Measurements from ENCODE around the gene HMGA1.

HMGA1 gene

GRCh38 chr6:34223956-34224940, 12.4 kb upstream of the HMGA1 start:
- DNase-seq, result peak; percentile 30 to 93 (median 84)

GRCh38 chr6:34225551-34225950, 11.1 kb upstream of the HMGA1 start:
- no peak for DNase-seq

- no peak for DNase-seq
Observed at GRCh38 chr6:34226066-34226465, 10.6 kb upstream of the HMGA1 start.

- DNase-seq, result peak in 1 of 14 donors; percentile 55
Observed at GRCh38 chr6:34226731-34227586, 9.7 kb upstream of the HMGA1 start.

- DNase-seq, result no peak
Observed at GRCh38 chr6:34227761-34228421, 8.8 kb upstream of the HMGA1 start.

GRCh38 chr6:34229877-34230276, 6.8 kb upstream of the HMGA1 start:
- no peak for DNase-seq

- DNase-seq, result no peak
Observed at GRCh38 chr6:34230653-34231371, 5.9 kb upstream of the HMGA1 start.

GRCh38 chr6:34231566-34232336, 4.9 kb upstream of the HMGA1 start:
- no peak for DNase-seq

GRCh38 chr6:34232901-34233300, 3.8 kb upstream of the HMGA1 start:
- peak in 2 of 14 donors; percentile 15 to 29 for DNase-seq

GRCh38 chr6:34233867-34234266, 2.8 kb upstream of the HMGA1 start:
- no peak for DNase-seq

GRCh38 chr6:34234667-34235306, 1.9 kb upstream of the HMGA1 start:
- DNase-seq, result no peak

GRCh38 chr6:34235307-34236130, 1.2 kb upstream of the HMGA1 start:
- peak in 1 of 14 donors; percentile 32 for DNase-seq

GRCh38 chr6:34236131-34236442, 586 bp upstream of the HMGA1 start:
- peak in 1 of 14 donors; percentile 44 for DNase-seq

GRCh38 chr6:34237316-34237721, 646 bp downstream of the HMGA1 start:
- peak in 1 of 14 donors; percentile 59 for DNase-seq

- DNase-seq, result peak in 6 of 14 donors; percentile 17 to 64 (median 38)
Observed at GRCh38 chr6:34237722-34238584, 1.3 kb downstream of the HMGA1 start.

- DNase-seq, result no peak
Observed at GRCh38 chr6:34238585-34239499, 2.2 kb downstream of the HMGA1 start.

- no peak for DNase-seq
Observed at GRCh38 chr6:34239500-34239825, 2.8 kb downstream of the HMGA1 start.

- DNase-seq, result no peak
Observed at GRCh38 chr6:34239893-34240292, 3.2 kb downstream of the HMGA1 start.
